Muscle layer of colon (tissue), 2 donors: Measurements from ENCODE around the gene BOK.

Source experiments
- H3K27ac ChIP-seq: one replicate; pipeline ENCODE4 v1.7.0; 2013; ENCODE audit warnings: low read depth, mild to moderate bottlenecking, low read length, moderate library complexity
- H3K27me3 ChIP-seq, 2 donors: one replicate each; pipeline ENCODE4 v1.7.0; 2013; ENCODE audit warnings: low read length in 2 of 2, mild to moderate bottlenecking in 2 of 2; ENCODE audit not compliant: insufficient read depth in 2 of 2, control insufficient read depth in 1 of 2
- H3K36me3 ChIP-seq: one replicate; pipeline ENCODE4 v1.7.0; 2013; ENCODE audit warnings: mild to moderate bottlenecking, low read length; ENCODE audit not compliant: insufficient read depth
- H3K4me1 ChIP-seq: one replicate; pipeline ENCODE4 v1.7.0; 2013; ENCODE audit warnings: mild to moderate bottlenecking, low read length; ENCODE audit not compliant: insufficient read depth
- H3K4me3 ChIP-seq, 2 donors: one replicate each; pipeline ENCODE4 v1.7.0; 2013; ENCODE audit warnings: low read length in 2 of 2, low read depth in 1 of 2, mild to moderate bottlenecking in 1 of 2, moderate library complexity in 1 of 2
- H3K9ac ChIP-seq: one replicate; pipeline ENCODE4 v1.7.0; 2013; ENCODE audit warnings: low read length
- H3K9me3 ChIP-seq: one replicate; pipeline ENCODE4 v1.7.0; 2013; ENCODE audit warnings: mild to moderate bottlenecking, low read length
- donor health status: abdominal sarcoma.
- donor health status: Adenocarcinoma of cecum.

The BOK gene

DNA sequence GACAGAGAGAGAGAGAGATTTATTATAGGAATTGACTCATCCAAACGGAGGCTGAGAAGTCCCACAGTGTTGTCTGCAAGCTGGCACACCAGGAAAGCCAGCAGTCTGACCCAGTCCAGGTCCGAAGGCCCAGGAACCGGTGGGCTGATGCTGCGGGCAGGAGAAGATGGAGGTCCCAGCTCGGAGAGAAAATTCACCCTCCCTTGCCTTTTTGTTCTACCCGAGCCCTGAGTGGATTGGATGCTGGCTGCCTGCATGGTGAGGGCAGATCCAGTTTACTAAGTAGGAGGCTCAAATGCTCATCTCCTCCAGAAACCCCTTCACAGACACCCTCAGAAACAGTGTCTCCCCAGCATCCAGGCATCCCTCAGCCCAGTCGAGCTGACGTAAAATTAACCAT is 28.0 kb upstream of the BOK start:
- no peak overlapping the region for H3K27ac ChIP-seq
- no peaks in the 10 kb centered on the region for H3K36me3 ChIP-seq
- no peaks in the 10 kb centered on the region for H3K9me3 ChIP-seq
- no peaks in the 10 kb centered on the region for H3K4me1 ChIP-seq
- H3K27me3 ChIP-seq, result peaks cover 0 to 4% of the 10 kb centered on the region in 2 donors
- no peak overlapping the region for H3K9ac ChIP-seq
- H3K4me3 ChIP-seq, result no peak overlapping the region

GRCh38 chr2:241531161-241531722 is 27.3 kb upstream of the BOK start:
- Histone ChIP-seq H3K27me3 (peaks cover 0 to 4% of the 10 kb centered on the region in 2 donors), H3K27ac (no peak overlapping the region), H3K4me3 (no peak overlapping the region), H3K4me1 (no peaks in the 10 kb centered on the region), H3K36me3 (no peaks in the 10 kb centered on the region), H3K9me3 (no peaks in the 10 kb centered on the region), H3K9ac (no peak overlapping the region)

DNA sequence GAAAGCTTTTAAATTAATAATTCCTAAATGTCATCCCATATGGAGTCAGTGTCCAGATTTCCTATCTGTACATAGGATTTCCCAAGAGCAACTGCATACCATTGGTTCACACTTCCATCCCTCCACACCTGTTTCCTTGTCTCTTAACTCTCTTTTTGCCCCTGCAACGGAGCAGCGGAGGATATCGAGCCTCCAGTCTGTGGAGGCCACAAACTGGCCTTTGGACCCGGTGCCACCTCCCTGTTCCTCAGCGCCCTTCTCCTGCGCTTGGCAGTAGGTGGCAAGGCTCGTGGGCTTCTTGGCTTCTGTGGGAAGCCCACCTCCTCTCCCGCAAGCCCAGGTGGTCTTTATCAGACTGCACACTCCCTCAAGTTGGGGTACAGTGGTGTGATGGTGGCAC is 26.4 kb upstream of the BOK start:
- H3K4me3 ChIP-seq, result no peak overlapping the region

GRCh38 chr2:241532733-241533601 is 25.6 kb upstream of the BOK start:
- Histone ChIP-seq H3K4me3 (no peak overlapping the region), H3K27me3 (peaks cover 0 to 4% of the 10 kb centered on the region in 2 donors), H3K9me3 (no peaks in the 10 kb centered on the region), H3K27ac (no peak overlapping the region), H3K9ac (no peak overlapping the region), H3K4me1 (no peaks in the 10 kb centered on the region), H3K36me3 (no peaks in the 10 kb centered on the region)

More for the DNA sequence above, 26.4 kb upstream of the BOK start:
- Histone ChIP-seq H3K36me3 (no peaks in the 10 kb centered on the region), H3K27ac (no peak overlapping the region), H3K9ac (no peak overlapping the region), H3K27me3 (peaks cover 0 to 4% of the 10 kb centered on the region in 2 donors), H3K4me1 (no peaks in the 10 kb centered on the region), H3K9me3 (no peaks in the 10 kb centered on the region)

DNA sequence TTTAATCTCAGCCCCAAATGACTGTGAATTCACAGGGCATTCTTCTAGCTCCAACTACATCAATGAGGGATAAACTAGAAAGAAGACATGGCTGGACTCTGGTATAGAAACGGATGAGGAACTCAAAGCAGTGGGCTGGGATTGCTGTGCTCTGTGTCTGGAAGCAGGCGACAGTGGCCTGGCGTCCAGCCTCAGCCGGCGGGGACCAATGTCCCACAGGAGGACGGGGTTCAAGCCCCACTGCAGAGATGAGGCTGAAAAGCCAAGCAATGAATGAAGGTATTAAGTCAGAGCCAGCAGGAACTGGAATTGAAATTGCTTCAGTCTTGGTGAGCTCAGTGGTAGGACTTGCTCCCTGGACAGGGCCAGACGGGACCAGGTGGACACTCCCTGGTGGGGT is 24.3 kb upstream of the BOK start:
- Histone ChIP-seq H3K4me1 (no peaks in the 10 kb centered on the region), H3K27me3 (peaks cover 4 to 7% of the 10 kb centered on the region in 2 donors)

DNA sequence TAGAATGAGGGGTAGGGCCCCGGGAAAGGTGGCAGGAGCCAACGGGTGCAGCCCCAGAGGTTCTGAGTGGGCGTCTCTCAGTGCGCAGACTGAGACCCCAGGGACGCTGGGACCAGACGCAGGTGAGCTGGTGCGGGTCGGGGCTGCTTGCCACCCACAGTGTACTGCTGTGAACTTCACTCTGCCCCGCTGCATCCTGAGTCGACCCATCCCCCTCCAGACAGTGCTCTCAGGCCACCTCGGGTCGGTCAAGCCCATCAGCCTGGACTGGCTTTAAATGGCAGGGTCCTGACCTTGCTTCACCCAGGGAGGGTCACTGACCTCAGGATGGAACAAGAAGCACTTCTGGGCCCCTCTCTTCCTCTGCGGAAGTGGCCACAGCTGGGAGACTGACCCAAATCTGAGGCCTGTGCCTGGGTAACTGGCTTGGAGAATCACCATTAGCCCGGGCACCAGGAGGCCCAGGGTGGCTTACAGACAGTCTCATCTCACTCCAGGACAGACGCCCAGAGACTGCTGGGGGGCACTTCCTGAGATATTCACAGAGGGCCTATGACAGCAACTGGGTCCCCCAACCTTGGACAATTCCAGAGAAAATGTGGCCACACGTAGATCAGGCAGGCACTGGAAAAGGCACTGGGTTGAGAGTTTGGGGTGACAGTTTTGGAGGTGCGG is 23.7 kb upstream of the BOK start:
- Histone ChIP-seq H3K4me3 (no peak overlapping the region), H3K36me3 (no peaks in the 10 kb centered on the region), H3K4me1 (no peaks in the 10 kb centered on the region), H3K9ac (no peak overlapping the region), H3K9me3 (no peaks in the 10 kb centered on the region), H3K27me3 (peaks cover 4 to 13% of the 10 kb centered on the region in 2 donors), H3K27ac (no peak overlapping the region)

More for the DNA sequence above, 24.3 kb upstream of the BOK start:
- H3K9ac ChIP-seq, result no peak overlapping the region
- no peaks in the 10 kb centered on the region for H3K9me3 ChIP-seq
- H3K36me3 ChIP-seq, result no peaks in the 10 kb centered on the region
- no peak overlapping the region for H3K27ac ChIP-seq
- no peak overlapping the region for H3K4me3 ChIP-seq

- peaks cover 14 to 24% of the 10 kb centered on the region in 2 donors for H3K27me3 ChIP-seq
- H3K9me3 ChIP-seq, result no peaks in the 10 kb centered on the region
- H3K4me3 ChIP-seq, result no peak overlapping the region
- H3K27ac ChIP-seq, result no peak overlapping the region
- no peak overlapping the region for H3K9ac ChIP-seq
- no peaks in the 10 kb centered on the region for H3K4me1 ChIP-seq
- no peaks in the 10 kb centered on the region for H3K36me3 ChIP-seq
Measured at GRCh38 chr2:241535871-241536655, 22.5 kb upstream of the BOK start.

- Histone ChIP-seq H3K27ac (no peak overlapping the region), H3K9ac (no peak overlapping the region), H3K9me3 (no peaks in the 10 kb centered on the region), H3K27me3 (peaks cover 14 to 42% of the 10 kb centered on the region in 2 donors), H3K4me3 (no peak overlapping the region), H3K36me3 (no peaks in the 10 kb centered on the region), H3K4me1 (no peaks in the 10 kb centered on the region)
Measured at GRCh38 chr2:241538838-241539615, 19.5 kb upstream of the BOK start.

GRCh38 chr2:241539616-241540374 is 18.8 kb upstream of the BOK start:
- no peaks in the 10 kb centered on the region for H3K36me3 ChIP-seq
- H3K9ac ChIP-seq, result no peak overlapping the region
- H3K4me3 ChIP-seq, result no peak overlapping the region
- no peaks in the 10 kb centered on the region for H3K4me1 ChIP-seq
- no peaks in the 10 kb centered on the region for H3K9me3 ChIP-seq
- no peak overlapping the region for H3K27ac ChIP-seq
- peaks cover 14 to 43% of the 10 kb centered on the region in 2 donors for H3K27me3 ChIP-seq

- no peak overlapping the region for H3K9ac ChIP-seq
- no peaks in the 10 kb centered on the region for H3K4me1 ChIP-seq
- no peak overlapping the region for H3K4me3 ChIP-seq
- H3K9me3 ChIP-seq, result no peaks in the 10 kb centered on the region
- H3K27ac ChIP-seq, result no peak overlapping the region
- H3K36me3 ChIP-seq, result no peaks in the 10 kb centered on the region
- H3K27me3 ChIP-seq, result peaks cover 14 to 46% of the 10 kb centered on the region in 2 donors
Measured at GRCh38 chr2:241540401-241540770, 18.2 kb upstream of the BOK start.
